T-helper 1 cell treated with Interleukin-12 subunit alpha and Interleukin-12 subunit beta and Interleukin-4 antibody, amounts not matched to agents 30 μg/mL and 1 μg/mL, for 36 hours (primary cell): ENCODE measurements around the gene QPRT.
"Not testable (repeated sequence)": the region's sequence is repeated elsewhere in the genome, so short reads cannot be mapped to it uniquely, and the experiment has no call there.

ENCODE experiments used
- H3K27ac Mint-ChIP-seq: one replicate; pipeline ENCODE4 v1.8.0; 2021; ENCODE audit warnings: mild to moderate bottlenecking, mixed read lengths
- H3K27me3 Mint-ChIP-seq: one replicate; pipeline ENCODE4 v1.8.0; 2021; ENCODE audit warnings: low read depth, mixed read lengths
- H3K36me3 Mint-ChIP-seq: one replicate; pipeline ENCODE4 v1.8.0; 2021; ENCODE audit warnings: low read depth, mixed read lengths
- H3K4me1 Mint-ChIP-seq: one replicate; pipeline ENCODE4 v1.8.0; 2021; ENCODE audit warnings: low read depth, mixed read lengths
- H3K4me3 Mint-ChIP-seq: one replicate; pipeline ENCODE4 v1.8.0; 2021; ENCODE audit warnings: mild to moderate bottlenecking, moderate library complexity, mixed read lengths
- H3K9me3 Mint-ChIP-seq: one replicate; pipeline ENCODE4 v1.8.0; 2021; ENCODE audit warnings: mixed read lengths

QPRT gene

DNA sequence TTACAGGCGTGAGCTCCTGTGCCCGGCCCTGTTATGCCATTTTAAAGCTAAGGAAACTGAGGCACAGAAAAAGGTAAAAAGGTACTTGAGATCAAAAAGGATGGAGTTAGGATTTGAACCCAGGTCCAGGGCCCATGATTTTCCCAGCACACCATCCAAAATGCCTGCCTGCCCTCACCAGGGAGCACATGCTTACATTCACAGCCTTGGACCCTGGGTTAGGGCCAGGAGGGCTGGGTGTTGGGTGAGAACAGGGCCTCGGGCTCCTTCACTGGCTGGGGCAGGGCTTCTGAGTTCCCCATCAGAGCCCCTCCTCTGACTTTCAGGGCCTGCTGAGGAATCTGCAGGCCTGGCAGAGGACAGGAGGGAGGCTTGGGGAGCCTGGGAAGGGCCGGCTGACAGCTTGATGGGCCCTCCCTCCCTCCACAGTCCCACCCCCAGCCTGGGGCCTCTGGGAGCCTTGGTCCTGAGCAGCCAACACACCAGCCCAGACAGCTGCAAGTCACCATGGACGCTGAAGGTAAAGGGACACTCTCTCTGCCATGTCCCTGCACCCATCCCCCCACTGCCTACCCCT, at the start of gene QPRT:
Gene QPRT, plus strand, starts transcription at position 490 of the 577 bp plus-strand sequence. Its CDS starts 18 bp downstream, at position 508.
- peak within 1 kb of the TSS; percentile 45 for H3K27ac Mint-ChIP-seq
- peaks cover 25% of the 10 kb centered on the region for H3K4me1 Mint-ChIP-seq
- no peaks in the 10 kb centered on the region for H3K27me3 Mint-ChIP-seq
- no peaks in the 10 kb centered on the region for H3K9me3 Mint-ChIP-seq
- H3K4me3 Mint-ChIP-seq: peak within 1 kb of the TSS; percentile 65
- H3K36me3 Mint-ChIP-seq: peaks cover 5% of the 10 kb centered on the region

DNA sequence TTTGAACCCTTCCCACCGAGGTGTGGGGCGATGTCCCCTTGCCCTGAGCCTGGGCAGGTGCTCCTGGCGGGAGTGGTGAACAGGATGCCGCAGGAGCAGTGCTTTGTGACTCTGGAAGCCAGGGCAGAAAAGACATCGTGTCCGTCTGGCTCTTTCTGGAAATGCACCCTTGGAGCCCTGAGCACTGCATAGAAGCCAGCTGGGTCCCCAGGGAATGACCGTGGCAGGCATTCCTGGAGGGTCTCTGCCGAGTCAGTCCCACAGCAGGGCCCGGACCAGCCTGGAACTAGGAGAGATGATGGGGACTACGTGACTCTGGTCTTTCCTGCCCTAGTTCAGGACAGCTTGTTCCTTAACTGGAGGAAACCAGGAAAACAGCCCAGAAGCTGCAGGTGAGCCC, 49.7 kb upstream of the QPRT start:
- H3K4me3 Mint-ChIP-seq, H3K27me3 Mint-ChIP-seq: not testable (repeated sequence)

DNA sequence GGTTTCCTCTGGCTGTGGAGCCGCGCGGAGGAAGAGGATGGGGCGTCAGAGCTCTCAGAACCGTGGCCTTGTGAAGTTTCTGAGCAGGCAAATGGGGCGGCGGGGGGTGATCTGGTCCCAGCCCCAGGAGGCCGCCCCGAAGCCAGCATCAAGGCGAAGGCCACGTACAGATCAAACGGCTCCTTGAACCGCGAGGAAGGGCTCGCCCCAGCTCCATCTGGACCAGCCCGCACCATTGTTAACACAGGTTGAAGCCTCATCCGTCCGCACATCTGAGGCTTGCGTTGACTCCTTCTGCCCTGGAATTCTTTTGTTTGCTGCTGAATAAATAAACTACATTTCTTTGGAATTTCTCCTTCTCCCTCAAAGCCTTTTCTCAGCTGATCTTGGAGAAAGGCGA, 47.3 kb upstream of the QPRT start:
- not testable (repeated sequence) for H3K4me3 Mint-ChIP-seq, H3K4me1 Mint-ChIP-seq, H3K27me3 Mint-ChIP-seq, H3K9me3 Mint-ChIP-seq, H3K27ac Mint-ChIP-seq, H3K36me3 Mint-ChIP-seq

More for the DNA sequence above, 49.7 kb upstream of the QPRT start:
- H3K27ac Mint-ChIP-seq, H3K9me3 Mint-ChIP-seq, H3K36me3 Mint-ChIP-seq, H3K4me1 Mint-ChIP-seq: not testable (repeated sequence)

GRCh38 chr16:29635902-29636301, 43.1 kb upstream of the QPRT start:
- not testable (repeated sequence) for H3K36me3 Mint-ChIP-seq, H3K27ac Mint-ChIP-seq, H3K9me3 Mint-ChIP-seq, H3K27me3 Mint-ChIP-seq, H3K4me1 Mint-ChIP-seq, H3K4me3 Mint-ChIP-seq

DNA sequence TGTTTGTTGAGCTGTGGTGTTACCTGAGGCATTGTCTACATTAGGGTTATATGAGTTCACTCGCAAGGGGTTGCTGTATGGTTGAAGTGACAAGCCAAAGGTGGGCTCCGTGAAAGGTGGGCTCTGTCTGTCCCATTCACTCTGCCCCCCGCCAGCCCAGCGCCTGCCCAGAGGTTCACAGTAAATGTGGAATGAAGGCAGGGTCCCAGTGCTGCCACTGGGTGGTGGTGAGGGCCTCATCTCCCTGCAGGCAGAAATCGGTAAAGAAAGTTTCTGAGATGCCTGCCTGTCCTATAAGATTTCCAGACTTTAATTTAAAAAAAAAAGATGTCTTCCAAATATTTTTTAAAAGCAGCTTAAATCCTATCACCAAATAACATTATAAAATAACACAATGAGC, 42.6 kb upstream of the QPRT start:
- not testable (repeated sequence) for H3K27ac Mint-ChIP-seq, H3K4me3 Mint-ChIP-seq, H3K27me3 Mint-ChIP-seq, H3K9me3 Mint-ChIP-seq, H3K36me3 Mint-ChIP-seq, H3K4me1 Mint-ChIP-seq

DNA sequence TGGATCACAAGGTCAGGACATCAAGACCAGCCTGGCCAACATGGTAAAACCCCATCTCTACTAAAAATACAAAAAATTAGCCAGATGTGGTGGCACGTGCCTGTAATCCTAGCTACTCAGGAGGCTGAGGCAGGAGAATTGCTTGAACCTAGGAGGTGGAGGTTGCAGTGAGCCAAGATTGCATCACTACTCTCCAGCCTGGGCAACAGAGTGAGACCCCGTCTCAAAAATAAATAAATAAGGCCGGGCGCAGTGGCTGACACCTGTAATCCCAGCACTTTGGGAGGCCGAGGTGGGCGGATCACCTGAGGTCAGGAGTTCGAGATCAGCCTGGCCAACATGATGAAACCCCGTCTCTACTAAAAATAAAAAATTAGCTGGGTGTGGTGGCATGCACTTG, 40.2 kb upstream of the QPRT start:
- not testable (repeated sequence) for H3K9me3 Mint-ChIP-seq, H3K4me3 Mint-ChIP-seq, H3K27me3 Mint-ChIP-seq, H3K27ac Mint-ChIP-seq, H3K36me3 Mint-ChIP-seq
- H3K4me1 Mint-ChIP-seq: peaks cover 18% of the 10 kb centered on the region

- no peaks in the 10 kb centered on the region for H3K36me3 Mint-ChIP-seq
- H3K9me3 Mint-ChIP-seq: no peaks in the 10 kb centered on the region
- H3K4me3 Mint-ChIP-seq: no peak overlapping the region
- H3K4me1 Mint-ChIP-seq: peaks cover 29% of the 10 kb centered on the region
- peak overlapping the region; percentile 29 for H3K27ac Mint-ChIP-seq
- no peaks in the 10 kb centered on the region for H3K27me3 Mint-ChIP-seq
Measured at GRCh38 chr16:29641561-29641960, 37.4 kb upstream of the QPRT start.

- Mint-ChIP-seq H3K36me3 (no peaks in the 10 kb centered on the region), H3K9me3 (no peaks in the 10 kb centered on the region), H3K4me3 (no peak overlapping the region), H3K27me3 (no peaks in the 10 kb centered on the region), H3K4me1 (peaks cover 29% of the 10 kb centered on the region), H3K27ac (peak overlapping the region; percentile 63)
Measured at GRCh38 chr16:29643596-29643995, 35.4 kb upstream of the QPRT start.

GRCh38 chr16:29644338-29644857, 34.6 kb upstream of the QPRT start:
- H3K4me1 Mint-ChIP-seq: peaks cover 29% of the 10 kb centered on the region
- no peaks in the 10 kb centered on the region for H3K9me3 Mint-ChIP-seq
- H3K27me3 Mint-ChIP-seq: no peaks in the 10 kb centered on the region
- no peaks in the 10 kb centered on the region for H3K36me3 Mint-ChIP-seq
- H3K4me3 Mint-ChIP-seq: no peak overlapping the region
- no peak overlapping the region for H3K27ac Mint-ChIP-seq

- no peak overlapping the region for H3K4me3 Mint-ChIP-seq
- no peaks in the 10 kb centered on the region for H3K27me3 Mint-ChIP-seq
- H3K9me3 Mint-ChIP-seq: no peaks in the 10 kb centered on the region
- H3K4me1 Mint-ChIP-seq: peaks cover 35% of the 10 kb centered on the region
- H3K27ac Mint-ChIP-seq: peak overlapping the region; percentile 49
- H3K36me3 Mint-ChIP-seq: no peaks in the 10 kb centered on the region
Measured at GRCh38 chr16:29644973-29645693, 33.8 kb upstream of the QPRT start.

DNA sequence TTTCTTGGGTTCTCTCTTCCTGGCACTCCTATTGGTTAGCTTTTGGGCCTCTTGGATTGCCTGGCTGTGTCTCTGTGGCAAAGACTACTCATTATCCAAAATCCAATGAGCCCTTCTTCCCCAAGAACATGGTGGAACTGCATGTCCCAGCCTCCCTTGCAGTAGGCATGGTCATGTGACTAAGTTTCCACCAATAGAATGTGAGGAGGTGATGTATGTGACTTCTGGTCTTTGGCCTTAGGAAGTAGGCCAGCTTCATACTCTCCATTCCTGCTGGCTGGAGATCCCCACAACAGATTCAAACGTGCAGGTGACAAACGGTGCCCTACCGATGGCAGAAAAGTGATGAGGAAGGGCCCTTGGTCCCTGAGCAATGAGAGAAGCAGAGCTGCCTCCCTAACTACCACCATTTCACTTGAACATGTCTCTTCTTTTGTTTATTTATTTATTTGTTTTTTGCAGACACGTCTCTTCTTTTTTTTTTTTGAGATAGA, 33.2 kb upstream of the QPRT start:
- Mint-ChIP-seq H3K27ac (peak overlapping the region; percentile 21), H3K4me3 (no peak overlapping the region), H3K27me3 (no peaks in the 10 kb centered on the region), H3K36me3 (no peaks in the 10 kb centered on the region), H3K4me1 (peaks cover 34% of the 10 kb centered on the region), H3K9me3 (no peaks in the 10 kb centered on the region)

- H3K9me3 Mint-ChIP-seq: no peaks in the 10 kb centered on the region
- no peak overlapping the region for H3K4me3 Mint-ChIP-seq
- peaks cover 24% of the 10 kb centered on the region for H3K4me1 Mint-ChIP-seq
- H3K27ac Mint-ChIP-seq: no peak overlapping the region
- no peaks in the 10 kb centered on the region for H3K27me3 Mint-ChIP-seq
- H3K36me3 Mint-ChIP-seq: no peaks in the 10 kb centered on the region
Measured at GRCh38 chr16:29646947-29647346, 32.0 kb upstream of the QPRT start.

DNA sequence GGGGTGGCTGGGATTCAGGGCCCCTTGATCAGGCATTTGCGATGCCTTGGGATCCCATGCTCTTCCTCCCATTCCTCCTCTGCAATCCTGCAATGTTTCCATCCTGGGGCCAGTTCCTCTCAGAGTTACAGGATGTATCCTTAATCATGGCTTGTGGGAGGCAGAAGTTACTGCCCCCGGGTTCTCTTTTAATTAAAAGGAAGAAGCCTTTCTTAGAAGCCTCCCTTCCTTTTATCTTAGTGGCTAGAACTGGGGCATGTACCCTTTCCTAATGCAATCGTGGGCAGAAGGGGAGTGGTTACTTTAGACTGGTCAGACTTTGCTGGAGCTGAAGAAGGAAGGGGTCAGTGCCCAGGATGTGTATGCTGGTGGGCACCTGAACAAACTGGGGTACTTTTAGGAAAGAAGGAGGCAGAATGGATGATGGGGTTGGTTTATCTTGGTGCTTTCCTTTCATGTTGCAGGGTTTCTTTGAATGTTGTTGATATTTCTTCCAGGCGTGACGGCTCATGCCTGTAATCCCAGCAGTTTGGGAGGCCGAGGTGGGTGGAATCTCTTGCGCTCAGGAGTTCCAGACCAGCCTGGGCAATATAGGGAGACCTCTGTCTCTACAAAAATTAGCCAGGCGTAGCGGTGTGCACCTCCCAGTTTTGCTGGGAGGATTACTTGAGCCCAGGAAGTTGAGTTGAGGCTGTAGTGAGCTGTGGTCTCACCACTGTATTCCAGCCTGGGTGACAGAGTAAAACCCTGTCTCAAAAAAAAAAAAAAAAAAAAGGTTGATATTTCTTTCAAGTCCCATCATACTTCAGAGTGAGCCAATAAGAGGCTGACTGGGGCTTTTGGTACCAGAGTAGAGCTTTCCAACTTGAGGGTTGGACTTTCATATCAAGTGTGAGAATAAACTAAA, 29.1 kb upstream of the QPRT start:
- Mint-ChIP-seq H3K9me3 (no peaks in the 10 kb centered on the region), H3K4me1 (peaks cover 17% of the 10 kb centered on the region), H3K27ac (no peak overlapping the region), H3K4me3 (no peak overlapping the region), H3K27me3 (no peaks in the 10 kb centered on the region), H3K36me3 (no peaks in the 10 kb centered on the region)

DNA sequence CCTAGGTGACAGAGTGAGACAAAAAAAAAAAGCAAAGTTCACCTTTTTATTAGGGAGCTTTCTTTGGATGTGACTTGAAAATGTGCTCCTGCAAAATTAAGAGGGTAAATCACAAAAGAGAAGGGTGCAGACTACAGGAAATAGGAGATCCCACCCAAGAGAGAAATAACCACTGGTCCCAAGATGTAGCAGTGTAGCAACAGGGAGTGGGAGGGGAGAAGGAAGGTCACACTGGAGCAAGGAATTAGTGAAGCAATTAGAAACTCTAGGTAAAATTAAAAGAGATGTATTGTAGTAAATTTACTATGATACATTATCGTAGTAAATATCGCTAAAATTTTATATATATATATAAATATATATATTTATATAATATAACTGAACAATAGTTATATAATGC, 28.2 kb upstream of the QPRT start:
- Mint-ChIP-seq H3K9me3 (no peaks in the 10 kb centered on the region), H3K36me3 (no peaks in the 10 kb centered on the region), H3K4me3 (no peak overlapping the region), H3K27me3 (no peaks in the 10 kb centered on the region), H3K27ac (no peak overlapping the region), H3K4me1 (peaks cover 10% of the 10 kb centered on the region)
